ENCODE results near the gene DNAJC16.

Gene DNAJC16

GRCh38 chr1:15531682-15532081, 5.0 kb downstream of the DNAJC16 start:
- in situ Hi-C loops (cut with HindIII; ENCODE audit: low sequenced_read_pairs), result no loop called here

- in situ Hi-C loops (cut with HindIII; ENCODE audit: low sequenced_read_pairs), result no loop called here
These were observed 12.1 kb downstream of the DNAJC16 start for GRCh38 chr1:15538771-15539170.

GRCh38 chr1:15540186-15540585, 13.5 kb downstream of the DNAJC16 start:
- in situ Hi-C loops (cut with HindIII; ENCODE audit: low sequenced_read_pairs), result no loop called here

GRCh38 chr1:15541231-15541792, 14.7 kb downstream of the DNAJC16 start:
- in situ Hi-C loops (cut with HindIII; ENCODE audit: low sequenced_read_pairs), result no loop called here

GRCh38 chr1:15542388-15543250, 16.0 kb downstream of the DNAJC16 start:
- in situ Hi-C loops (cut with HindIII; ENCODE audit: low sequenced_read_pairs), result no loop called here

GRCh38 chr1:15543251-15543588, 16.6 kb downstream of the DNAJC16 start:
- in situ Hi-C loops (cut with HindIII; ENCODE audit: low sequenced_read_pairs), result no loop called here

- in situ Hi-C loops (cut with HindIII; ENCODE audit: low sequenced_read_pairs), result no loop called here
These were observed 17.2 kb downstream of the DNAJC16 start for GRCh38 chr1:15543589-15544568.

GRCh38 chr1:15546641-15547040, 20.0 kb downstream of the DNAJC16 start:
- in situ Hi-C loops (cut with HindIII; ENCODE audit: low sequenced_read_pairs), result no loop called here

- in situ Hi-C loops (cut with HindIII; ENCODE audit: low sequenced_read_pairs), result no loop called here
These were observed 23.9 kb downstream of the DNAJC16 start for GRCh38 chr1:15550573-15550972.

- in situ Hi-C loops (cut with HindIII; ENCODE audit: low sequenced_read_pairs), result no loop called here
These were observed 30.4 kb downstream of the DNAJC16 start for GRCh38 chr1:15557008-15557407.

GRCh38 chr1:15557594-15557993, 30.9 kb downstream of the DNAJC16 start:
- in situ Hi-C loops (cut with HindIII; ENCODE audit: low sequenced_read_pairs), result no loop called here

GRCh38 chr1:15558516-15558915, 31.9 kb downstream of the DNAJC16 start:
- in situ Hi-C loops (cut with HindIII; ENCODE audit: low sequenced_read_pairs), result no loop called here

GRCh38 chr1:15559189-15559810, 32.7 kb downstream of the DNAJC16 start:
- in situ Hi-C loops (cut with HindIII; ENCODE audit: low sequenced_read_pairs), result no loop called here

- in situ Hi-C loops (cut with HindIII; ENCODE audit: low sequenced_read_pairs), result no loop called here
These were observed 41.9 kb downstream of the DNAJC16 start for GRCh38 chr1:15568387-15569073.

GRCh38 chr1:15570861-15571260, 44.2 kb downstream of the DNAJC16 start:
- in situ Hi-C loops (cut with HindIII; ENCODE audit: low sequenced_read_pairs), result no loop called here

GRCh38 chr1:15571266-15571665, 44.6 kb downstream of the DNAJC16 start:
- in situ Hi-C loops (cut with HindIII; ENCODE audit: low sequenced_read_pairs), result no loop called here

- in situ Hi-C loops (cut with HindIII; ENCODE audit: low sequenced_read_pairs), result no loop called here
These were observed 46.8 kb downstream of the DNAJC16 start for GRCh38 chr1:15573477-15573876.

GRCh38 chr1:15574741-15575140, 48.1 kb downstream of the DNAJC16 start:
- in situ Hi-C loops (cut with HindIII; ENCODE audit: low sequenced_read_pairs), result no loop called here

GRCh38 chr1:15575549-15576150, 49.0 kb downstream of the DNAJC16 start:
- in situ Hi-C loops (cut with HindIII; ENCODE audit: low sequenced_read_pairs), result no loop called here

GRCh38 chr1:15577691-15578090, 51.0 kb downstream of the DNAJC16 start:
- in situ Hi-C loops (cut with HindIII; ENCODE audit: low sequenced_read_pairs), result no loop called here

Measured in DLD1 (cell line).